ENCODE data around the gene CCDC13. TPM values are rescaled to one million over a fixed set of nuclear protein-coding genes. Genes with fewer than 3 reads are reported as not detected.

The CCDC13 gene
- total and polyA plus RNA-seq, 2 donors (not counting 3 experiments of a cell fraction or from before 2014, with no cell fraction given), result 0.36 to 0.82 TPM

GRCh38 chr3:42746455-42747450 is 26.3 kb downstream of the CCDC13 start:
- no peak for TF ChIP-seq POLR2AphosphoS5 (IDR thresholded peaks at IDR 0.05; ENCODE audit: insufficient read depth, low read depth, low read length)
- TF ChIP-seq EZH2 (IDR thresholded peaks at IDR 0.05; ENCODE audit: borderline replicate concordance, low read depth, low read length, severe bottlenecking), result no peak
- no peak for TF ChIP-seq CTCF (IDR thresholded peaks at IDR 0.05; ENCODE audit: extremely low read depth in 1 of 2, insufficient read depth in 1 of 2, low read depth in 1 of 2, low read length in 2 of 2)
- TF ChIP-seq GATA2 (IDR thresholded peaks at IDR 0.05; ENCODE audit: insufficient read depth, insufficient read length, low read depth, low read length), result no peak
- no peak overlapping the region for H3K4me3 ChIP-seq (replicated peaks in 1 of 3; ENCODE audit: insufficient read depth in 1 of 3, low read depth in 1 of 3, low read length in 3 of 3)
- no peaks in the 10 kb centered on the region for H3K79me2 ChIP-seq (ENCODE audit: control insufficient read depth, insufficient read depth, low read length)
- no peaks in the 10 kb centered on the region for H4K20me1 ChIP-seq (replicated peaks; ENCODE audit: control insufficient read depth, extremely low read depth, insufficient read depth, low read length)
- intact Hi-C loops (cut with micrococcal nuclease) (no loop called here), dilution Hi-C loops (cut with MboI; ENCODE audit: extremely low pct_ligation_motif_present, low sequenced_read_pairs) (no loop called here)
- BruUV-seq (replicated peaks), result no TSS peak
- H2AFZ ChIP-seq (ENCODE audit: low read depth, low read length), result no peak overlapping the region
- H3K9ac ChIP-seq (replicated peaks; ENCODE audit: extremely low read depth, insufficient read depth, low read length), result no peak overlapping the region
- no peak overlapping the region for H3K27ac ChIP-seq (ENCODE audit: insufficient read depth, low read depth, low read length)
- no peaks in the 10 kb centered on the region for H3K9me1 ChIP-seq (replicated peaks; ENCODE audit: control insufficient read depth, extremely low read depth, insufficient read depth, low read length)
- DNase-seq (ENCODE audit: low read depth, low spot score) (no peak), FAIRE-seq (no peak)
- H3K9me3 ChIP-seq (replicated peaks; ENCODE audit: control insufficient read depth, insufficient read depth, low read length), result no peaks in the 10 kb centered on the region
- no peak overlapping the region for H3K4me2 ChIP-seq (ENCODE audit: insufficient read depth, low read length)
- H3K4me1 ChIP-seq (ENCODE audit: control insufficient read depth, extremely low read depth, insufficient read depth, low read length), result no peaks in the 10 kb centered on the region
- POLR2A ChIA-PET, result no interaction called here
- no peaks in the 10 kb centered on the region for H3K27me3 ChIP-seq (ENCODE audit: control insufficient read depth in 2 of 2, insufficient read depth in 2 of 2, low read length in 2 of 2)
- no peaks in the 10 kb centered on the region for H3K36me3 ChIP-seq (ENCODE audit: control insufficient read depth in 2 of 2, extremely low read depth in 1 of 2, insufficient read depth in 2 of 2, low read length in 2 of 2)
- CTCF ChIA-PET, result interaction anchor here (1.1 to 6.9 kb wide), 5 partner anchors 9 to 517 kb away, joined by 4 to 61 read pairs (median 4); no protein-coding TSS in a partner anchor

All from endothelial cell of umbilical vein (primary cell).